Peyer's patch (tissue), 4 donors: Measurements from ENCODE around the gene SAMM50.

Experiments
- POLR2A ChIP-seq, 2 donors: fragments of 450-650 bp; IDR thresholded peaks; one replicate each; pipeline ENCODE4 v1.5.1; 2017; ENCODE audit warnings: antibody characterized with exemption in 2 of 2, mild to moderate bottlenecking in 2 of 2, moderate library complexity in 2 of 2
- TF ChIP-seq, protein P1 (sequence below), 6 experiments: fragments of 450-650 bp in 4 of 6; fragments of 200-600 bp in 2 of 6; sonication (generic) in 1 of 6; IDR thresholded peaks; one replicate each; pipeline ENCODE4 v1.5.1; 2017 to 2019; ENCODE audit warnings: antibody characterized with exemption in 6 of 6, mild to moderate bottlenecking in 3 of 6, moderate library complexity in 1 of 6

DNA sequence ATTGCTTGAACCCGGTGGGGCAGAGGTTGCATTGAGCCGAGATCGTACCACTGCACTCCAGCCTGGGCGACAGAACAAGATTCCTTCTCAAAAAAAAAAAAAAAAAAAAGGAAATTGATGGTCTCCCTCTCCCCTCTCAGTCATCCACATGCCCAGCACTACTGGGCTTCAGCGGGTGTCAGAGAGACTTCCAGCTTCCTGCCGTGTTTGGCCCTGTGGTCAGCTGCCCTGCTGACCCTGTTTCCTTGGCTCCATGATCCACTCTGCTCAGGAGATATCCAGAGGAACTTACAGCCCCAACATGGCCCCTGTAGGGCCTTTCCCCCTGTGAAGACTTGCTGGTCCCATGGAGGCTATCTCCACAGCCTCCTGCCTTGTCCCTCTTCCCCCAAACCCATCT is 37.7 kb upstream of the SAMM50 start:
- TF ChIP-seq, protein P1, sequence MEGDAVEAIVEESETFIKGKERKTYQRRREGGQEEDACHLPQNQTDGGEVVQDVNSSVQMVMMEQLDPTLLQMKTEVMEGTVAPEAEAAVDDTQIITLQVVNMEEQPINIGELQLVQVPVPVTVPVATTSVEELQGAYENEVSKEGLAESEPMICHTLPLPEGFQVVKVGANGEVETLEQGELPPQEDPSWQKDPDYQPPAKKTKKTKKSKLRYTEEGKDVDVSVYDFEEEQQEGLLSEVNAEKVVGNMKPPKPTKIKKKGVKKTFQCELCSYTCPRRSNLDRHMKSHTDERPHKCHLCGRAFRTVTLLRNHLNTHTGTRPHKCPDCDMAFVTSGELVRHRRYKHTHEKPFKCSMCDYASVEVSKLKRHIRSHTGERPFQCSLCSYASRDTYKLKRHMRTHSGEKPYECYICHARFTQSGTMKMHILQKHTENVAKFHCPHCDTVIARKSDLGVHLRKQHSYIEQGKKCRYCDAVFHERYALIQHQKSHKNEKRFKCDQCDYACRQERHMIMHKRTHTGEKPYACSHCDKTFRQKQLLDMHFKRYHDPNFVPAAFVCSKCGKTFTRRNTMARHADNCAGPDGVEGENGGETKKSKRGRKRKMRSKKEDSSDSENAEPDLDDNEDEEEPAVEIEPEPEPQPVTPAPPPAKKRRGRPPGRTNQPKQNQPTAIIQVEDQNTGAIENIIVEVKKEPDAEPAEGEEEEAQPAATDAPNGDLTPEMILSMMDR (IDR thresholded peaks at IDR 0.05), result no peak
- no peak for TF ChIP-seq POLR2A (IDR thresholded peaks at IDR 0.05)
